SK-N-SH (cell line): Measurements from ENCODE around the gene CADPS2. TPM values are rescaled to one million over a fixed set of nuclear protein-coding genes. Genes with fewer than 3 reads are reported as not detected.

Source experiments
- CTCF ChIA-PET: fragments of 300-600, 350-600 bp; formaldehyde crosslinking; extraction: SDS; loops from one replicate; lab custom pipeline; 2021; lab: Yijun Ruan, JAX
- POLR2A ChIA-PET: fragments of 350-600 bp; sonication (Branson Sonifier 250); formaldehyde crosslinking; extraction: SDS; loops from one replicate; lab custom pipeline; 2020; ENCODE audit warnings: antibody characterized with exemption, inconsistent platforms; lab: Yijun Ruan, JAX
- DNase-seq: peaks from one replicate; pipeline ENCODE4 v3.0.0; 2012
- H2AFZ ChIP-seq: fragments of 200-600 bp; sonication (generic); 2 replicates; pipeline ENCODE4 v1.8.1; 2016; ENCODE audit warnings: antibody characterized with exemption, mild to moderate bottlenecking, low read depth
- H3F3A ChIP-seq: fragments of 200-600 bp; sonication (generic); replicated peaks from 2 replicates; pipeline ENCODE3; 2016; ENCODE audit warnings: antibody characterized with exemption, mild to moderate bottlenecking; ENCODE audit not compliant: insufficient read depth
- H3K27ac ChIP-seq, 2 experiments: fragments of 200-500 bp in 1 of 2; fragments of 200-600 bp in 1 of 2; sonication (Bioruptor generic) in 1 of 2; sonication (generic), shearing (Covaris generic) in 1 of 2; 2 replicates each; pipeline versions ENCODE4 v1.5.1 to v1.6.1; 2014 to 2016; ENCODE audit warnings: low read depth in 2 of 2, inconsistent platforms in 1 of 2, low read length in 1 of 2, mild to moderate bottlenecking in 1 of 2, mixed read lengths in 1 of 2
- H3K27me3 ChIP-seq: fragments of 200-600 bp; sonication (generic), shearing (Covaris generic); 2 replicates; pipeline ENCODE4 v1.6.1; 2016; ENCODE audit warnings: mixed run types; ENCODE audit not compliant: insufficient read depth
- H3K36me3 ChIP-seq, 2 experiments: fragments of 200-500 bp in 1 of 2; fragments of 200-600 bp in 1 of 2; sonication (Bioruptor generic) in 1 of 2; sonication (generic) in 1 of 2; replicated peaks in 1 of 2; 2 replicates each; pipeline versions ENCODE3 to v1.5.1; 2014 to 2016; ENCODE audit warnings: low read length in 1 of 2, mild to moderate bottlenecking in 1 of 2; ENCODE audit not compliant: insufficient read depth in 2 of 2, control insufficient read depth in 1 of 2
- H3K4me1 ChIP-seq, 2 experiments: fragments of 200-500 bp in 1 of 2; fragments of 200-600 bp in 1 of 2; sonication (Bioruptor generic) in 1 of 2; sonication (generic), shearing (Covaris generic) in 1 of 2; 2 replicates each; pipeline versions ENCODE4 v1.5.1 to v1.6.1; 2014 to 2016; ENCODE audit warnings: low read depth in 1 of 2, low read length in 1 of 2, mixed run types in 1 of 2; ENCODE audit not compliant: insufficient read depth in 2 of 2, control insufficient read depth in 1 of 2
- H3K4me2 ChIP-seq: fragments of 200-600 bp; sonication (generic), shearing (Covaris generic); 2 replicates; pipeline ENCODE4 v1.6.1; 2017; ENCODE audit warnings: mixed run types
- H3K4me3 ChIP-seq, 2 experiments: fragments of 200-500 bp in 1 of 2; fragments of 200-600 bp in 1 of 2; sonication (Bioruptor generic) in 1 of 2; sonication (generic), shearing (Covaris generic) in 1 of 2; 2 replicates each; pipeline versions ENCODE4 v1.5.1 to v1.8.1; 2014 to 2016; ENCODE audit warnings: low read depth in 2 of 2, inconsistent platforms in 1 of 2, low read length in 1 of 2, mild to moderate bottlenecking in 1 of 2, mixed read lengths in 1 of 2, moderate library complexity in 1 of 2
- H3K79me2 ChIP-seq: fragments of 200-600 bp; sonication (generic); 2 replicates; pipeline ENCODE4 v1.8.1; 2017; ENCODE audit warnings: mild to moderate bottlenecking; ENCODE audit not compliant: insufficient read depth
- H3K9ac ChIP-seq: fragments of 200-600 bp; sonication (generic); 2 replicates; pipeline ENCODE4 v1.6.1; 2017; ENCODE audit warnings: mixed run types
- H3K9me2 ChIP-seq: fragments of 200-600 bp; sonication (generic); 2 replicates; pipeline ENCODE4 v1.6.1; 2017; ENCODE audit warnings: mixed run types
- H3K9me3 ChIP-seq: fragments of 200-600 bp; sonication (generic); 2 replicates; pipeline ENCODE4 v1.6.1; 2017; ENCODE audit warnings: mixed run types, mild to moderate bottlenecking, moderate library complexity
- H4K20me1 ChIP-seq: fragments of 200-600 bp; sonication (generic); 2 replicates; pipeline ENCODE4 v1.6.1; 2017; ENCODE audit warnings: mild to moderate bottlenecking, mixed run types; ENCODE audit not compliant: insufficient read depth
- CHD2 ChIP-seq: fragments of 150-350 bp; IDR thresholded peaks from 2 replicates; pipeline ENCODE4 v1.6.1; 2018; ENCODE audit warnings: low read length; ENCODE audit not compliant: partially characterized antibody
- EZH2phosphoT487 ChIP-seq: fragments of 200-600 bp; sonication (generic); IDR thresholded peaks from 2 replicates; pipeline ENCODE4 v1.6.1; 2017; ENCODE audit warnings: low read depth, mixed run types, mild to moderate bottlenecking, antibody characterized with exemption, moderate library complexity, borderline replicate concordance
- FOXJ3 ChIP-seq: sonication (generic); formaldehyde crosslinking; IDR thresholded peaks from 2 replicates; pipeline ENCODE4 v1.5.1; 2020; ENCODE audit warnings: mild to moderate bottlenecking, missing genetic modification reagents
- IRF3 ChIP-seq: fragments of 150-350 bp; IDR thresholded peaks from 2 replicates; pipeline ENCODE4 v1.6.1; 2016; ENCODE audit warnings: mild to moderate bottlenecking, low read depth, low read length
- SMC3 ChIP-seq: IDR thresholded peaks from 2 replicates; pipeline ENCODE4 v1.6.1; 2012; ENCODE audit warnings: low read depth, low read length, improper control_type of control experiment
- USF1 ChIP-seq: IDR thresholded peaks from 2 replicates; pipeline ENCODE4 v1.4.0; 2012; ENCODE audit warnings: low read depth, borderline replicate concordance
- WGBS: methylation state at CpG from one replicate; pipeline ENCODE4 v1.1.6; 2017; ENCODE audit warnings: low lambda C conversion rate; 5-methylcytosine and 5-hydroxymethylcytosine counted together
- polyA plus RNA-seq, 3 experiments: library from polyadenylated mRNA; depleted of rRNA; stranded (reverse); fragments of >200 nt; gene quantifications; 2 replicates each; pipeline ENCODE4 v1.2.3, GENCODE V29; 2012

CADPS2 gene
- polyA plus RNA-seq, 1 of the 3 experiments (the other 2 are of a cell fraction): 0.05 TPM

- no peaks in the 10 kb centered on the region for H3K4me1 ChIP-seq
- H3K9me3 ChIP-seq: no peaks in the 10 kb centered on the region
- H3K36me3 ChIP-seq: no peaks in the 10 kb centered on the region
- H3K27me3 ChIP-seq: peaks cover 96% of the 10 kb centered on the region
- no peak overlapping the region for H3K4me2 ChIP-seq
- H3K79me2 ChIP-seq: no peaks in the 10 kb centered on the region
- no peak overlapping the region for H2AFZ ChIP-seq
- POLR2A ChIA-PET: no interaction called here
- WGBS: 1% methylated on average over 39 of the region's 48 CpGs
- H3K9ac ChIP-seq: no peak overlapping the region
- no peaks in the 10 kb centered on the region for H3K9me2 ChIP-seq
- no peaks in the 10 kb centered on the region for H4K20me1 ChIP-seq
- no peak for TF ChIP-seq USF1
- peak; percentile 75; the same call in 1 of the 2 replicates for TF ChIP-seq EZH2phosphoT487
- no peak overlapping the region for H3K4me3 ChIP-seq
- H3K27ac ChIP-seq: no peak overlapping the region
- H3F3A ChIP-seq: no peaks in the 10 kb centered on the region
- CTCF ChIA-PET: no interaction called here
- peak; percentile 39 for DNase-seq
These were observed 582.5 kb downstream of the CADPS2 start for GRCh38 chr7:122303531-122304318.

GRCh38 chr7:122302761-122303530, 583.3 kb downstream of the CADPS2 start:
- no peaks in the 10 kb centered on the region for H4K20me1 ChIP-seq
- H3K9me3 ChIP-seq: no peaks in the 10 kb centered on the region
- no peak overlapping the region for H3K4me3 ChIP-seq
- CTCF ChIA-PET: no interaction called here
- H3K79me2 ChIP-seq: no peaks in the 10 kb centered on the region
- POLR2A ChIA-PET: no interaction called here
- H3K9me2 ChIP-seq: no peaks in the 10 kb centered on the region
- no peaks in the 10 kb centered on the region for H3F3A ChIP-seq
- no peaks in the 10 kb centered on the region for H3K36me3 ChIP-seq
- H3K9ac ChIP-seq: no peak overlapping the region
- 4% methylated on average over 16 of the region's 16 CpGs for WGBS
- H3K4me1 ChIP-seq: no peaks in the 10 kb centered on the region
- 0 out of 2 replicates have a peak, but pooled peaks have one; percentile 61 for TF ChIP-seq EZH2phosphoT487
- no peak for TF ChIP-seq SMC3
- H3K4me2 ChIP-seq: no peak overlapping the region
- no peak overlapping the region for H2AFZ ChIP-seq
- H3K27me3 ChIP-seq: peaks cover 89% of the 10 kb centered on the region
- H3K27ac ChIP-seq: no peak overlapping the region
- DNase-seq: no peak

GRCh38 chr7:122301858-122302760, 584.2 kb downstream of the CADPS2 start:
- Histone ChIP-seq H3K4me1 (no peaks in the 10 kb centered on the region), H4K20me1 (no peaks in the 10 kb centered on the region), H3K4me2 (no peak overlapping the region), H3K4me3 (no peak overlapping the region), H3K27me3 (peaks cover 82% of the 10 kb centered on the region), H3F3A (no peaks in the 10 kb centered on the region), H2AFZ (no peak overlapping the region), H3K27ac (no peak overlapping the region), H3K36me3 (no peaks in the 10 kb centered on the region), H3K9me2 (no peaks in the 10 kb centered on the region), H3K79me2 (no peaks in the 10 kb centered on the region), H3K9ac (no peak overlapping the region), H3K9me3 (no peaks in the 10 kb centered on the region)
- WGBS: 2% methylated on average over 17 of the region's 35 CpGs
- ChIA-PET CTCF (no interaction called here), POLR2A (no interaction called here)
- no peak for TF ChIP-seq FOXJ3
- TF ChIP-seq IRF3: no peak
- TF ChIP-seq CHD2: no peak
- DNase-seq: peak; percentile 39
